ENCODE data around the gene ADAMTS15. TPM values are rescaled to one million over a fixed set of nuclear protein-coding genes. Genes with fewer than 3 reads are reported as not detected.

The ADAMTS15 gene
- total and polyA plus RNA-seq, 11 donors, result 5.3 to 71.0 (median 16.7) TPM

GRCh38 chr11:130480186-130480585, 31.7 kb downstream of the ADAMTS15 start:
- 51 to 62% (median 56%) methylated on average over 5 of the region's 5 CpGs for WGBS, 4 donors
- intact Hi-C loops (cut with DNase I), result no loop called here
- peak overlapping the region in 8 of 12 donors; percentile 1 to 57 (median 23) for H3K27ac ChIP-seq
- peaks cover 0 to 6% (median 0%) of the 10 kb centered on the region in 9 donors for H3K36me3 ChIP-seq
- DNase-seq, result no peak
- H3K9me3 ChIP-seq, result no peaks in the 10 kb centered on the region
- TF ChIP-seq POLR2A (IDR thresholded peaks at IDR 0.05) (no peak), CTCF (IDR thresholded peaks at IDR 0.05) (no peak)
- peaks cover 11 to 53% (median 45%) of the 10 kb centered on the region in 12 donors for H3K4me1 ChIP-seq
- no peak for ATAC-seq
- no peaks in the 10 kb centered on the region for H3K27me3 ChIP-seq
- no peak overlapping the region for H3K4me3 ChIP-seq

GRCh38 chr11:130480711-130481140, 32.3 kb downstream of the ADAMTS15 start:
- Histone ChIP-seq H3K27me3 (no peaks in the 10 kb centered on the region), H3K4me3 (no peak overlapping the region), H3K27ac (peak overlapping the region in 6 of 12 donors; percentile 1 to 57 (median 32)), H3K9me3 (no peaks in the 10 kb centered on the region), H3K4me1 (peaks cover 11 to 51% (median 45%) of the 10 kb centered on the region in 12 donors), H3K36me3 (peaks cover 0 to 3% (median 0%) of the 10 kb centered on the region in 9 donors)
- WGBS, 4 donors, result 35 to 48% (median 42%) methylated on average over 5 of the region's 5 CpGs
- intact Hi-C loops (cut with DNase I), result no loop called here
- TF ChIP-seq POLR2A (IDR thresholded peaks at IDR 0.05) (no peak), CTCF (IDR thresholded peaks at IDR 0.05) (no peak)
- DNase-seq (no peak), ATAC-seq (no peak)

GRCh38 chr11:130483124-130483523, 34.7 kb downstream of the ADAMTS15 start:
- TF ChIP-seq POLR2A (IDR thresholded peaks at IDR 0.05) (no peak), CTCF (IDR thresholded peaks at IDR 0.05) (no peak)
- Histone ChIP-seq H3K4me3 (no peak overlapping the region), H3K27ac (no peak overlapping the region), H3K9me3 (no peaks in the 10 kb centered on the region), H3K4me1 (peaks cover 7 to 40% (median 24%) of the 10 kb centered on the region in 12 donors), H3K27me3 (no peaks in the 10 kb centered on the region), H3K36me3 (no peaks in the 10 kb centered on the region)
- no peak for ATAC-seq
- intact Hi-C loops (cut with DNase I), result no loop called here
- WGBS, 4 donors, result 88 to 93% (median 93%) methylated on average over 5 of the region's 5 CpGs
- no peak for DNase-seq

- no peaks in the 10 kb centered on the region for H3K36me3 ChIP-seq
- TF ChIP-seq POLR2A (IDR thresholded peaks at IDR 0.05), result no peak
- TF ChIP-seq CTCF (IDR thresholded peaks at IDR 0.05), result no peak
- H3K9me3 ChIP-seq, result no peaks in the 10 kb centered on the region
- no peak overlapping the region for H3K27ac ChIP-seq
- no peaks in the 10 kb centered on the region for H3K27me3 ChIP-seq
- intact Hi-C loops (cut with DNase I), result no loop called here
- ATAC-seq (no peak), DNase-seq (no peak)
- H3K4me3 ChIP-seq, result no peak overlapping the region
- WGBS, 4 donors, result 94 to 98% (median 96%) methylated on average over 14 of the region's 14 CpGs
- peaks cover 0 to 21% (median 1%) of the 10 kb centered on the region in 12 donors for H3K4me1 ChIP-seq
Observed at GRCh38 chr11:130485983-130486382, 37.5 kb downstream of the ADAMTS15 start.

All from heart left ventricle (tissue), 16 donors.